ENCODE results near the gene GNPTG. TPM values are rescaled to one million over a fixed set of nuclear protein-coding genes. Genes with fewer than 3 reads are reported as not detected.

The GNPTG gene
- total and polyA plus RNA-seq, 2 of the 13 experiments (the other 11 are each of a cell fraction or from before 2014, with no cell fraction given), result 22.7 to 71.1 TPM

- TF ChIP-seq, protein P1, sequence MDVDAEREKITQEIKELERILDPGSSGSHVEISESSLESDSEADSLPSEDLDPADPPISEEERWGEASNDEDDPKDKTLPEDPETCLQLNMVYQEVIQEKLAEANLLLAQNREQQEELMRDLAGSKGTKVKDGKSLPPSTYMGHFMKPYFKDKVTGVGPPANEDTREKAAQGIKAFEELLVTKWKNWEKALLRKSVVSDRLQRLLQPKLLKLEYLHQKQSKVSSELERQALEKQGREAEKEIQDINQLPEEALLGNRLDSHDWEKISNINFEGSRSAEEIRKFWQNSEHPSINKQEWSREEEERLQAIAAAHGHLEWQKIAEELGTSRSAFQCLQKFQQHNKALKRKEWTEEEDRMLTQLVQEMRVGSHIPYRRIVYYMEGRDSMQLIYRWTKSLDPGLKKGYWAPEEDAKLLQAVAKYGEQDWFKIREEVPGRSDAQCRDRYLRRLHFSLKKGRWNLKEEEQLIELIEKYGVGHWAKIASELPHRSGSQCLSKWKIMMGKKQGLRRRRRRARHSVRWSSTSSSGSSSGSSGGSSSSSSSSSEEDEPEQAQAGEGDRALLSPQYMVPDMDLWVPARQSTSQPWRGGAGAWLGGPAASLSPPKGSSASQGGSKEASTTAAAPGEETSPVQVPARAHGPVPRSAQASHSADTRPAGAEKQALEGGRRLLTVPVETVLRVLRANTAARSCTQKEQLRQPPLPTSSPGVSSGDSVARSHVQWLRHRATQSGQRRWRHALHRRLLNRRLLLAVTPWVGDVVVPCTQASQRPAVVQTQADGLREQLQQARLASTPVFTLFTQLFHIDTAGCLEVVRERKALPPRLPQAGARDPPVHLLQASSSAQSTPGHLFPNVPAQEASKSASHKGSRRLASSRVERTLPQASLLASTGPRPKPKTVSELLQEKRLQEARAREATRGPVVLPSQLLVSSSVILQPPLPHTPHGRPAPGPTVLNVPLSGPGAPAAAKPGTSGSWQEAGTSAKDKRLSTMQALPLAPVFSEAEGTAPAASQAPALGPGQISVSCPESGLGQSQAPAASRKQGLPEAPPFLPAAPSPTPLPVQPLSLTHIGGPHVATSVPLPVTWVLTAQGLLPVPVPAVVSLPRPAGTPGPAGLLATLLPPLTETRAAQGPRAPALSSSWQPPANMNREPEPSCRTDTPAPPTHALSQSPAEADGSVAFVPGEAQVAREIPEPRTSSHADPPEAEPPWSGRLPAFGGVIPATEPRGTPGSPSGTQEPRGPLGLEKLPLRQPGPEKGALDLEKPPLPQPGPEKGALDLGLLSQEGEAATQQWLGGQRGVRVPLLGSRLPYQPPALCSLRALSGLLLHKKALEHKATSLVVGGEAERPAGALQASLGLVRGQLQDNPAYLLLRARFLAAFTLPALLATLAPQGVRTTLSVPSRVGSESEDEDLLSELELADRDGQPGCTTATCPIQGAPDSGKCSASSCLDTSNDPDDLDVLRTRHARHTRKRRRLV (CRISPR knock-in tag; IDR thresholded peaks at IDR 0.05), result no peak
- TF ChIP-seq HNRNPH1 (optimal IDR thresholded peaks at IDR 0.05; ENCODE audit: low read depth, low read length) (no peak), MZF1 (CRISPR knock-in tag; IDR thresholded peaks at IDR 0.05; ENCODE audit: borderline replicate concordance) (no peak), HNF4G (IDR thresholded peaks at IDR 0.05; ENCODE audit: borderline replicate concordance, low read depth, low read length) (peak; percentile 15; the same call in 1 of the 2 replicates), HNF4G (CRISPR knock-in tag; IDR thresholded peaks at IDR 0.05; ENCODE audit: borderline replicate concordance, low read depth) (no peak), NFATC3 (CRISPR knock-in tag; IDR thresholded peaks at IDR 0.05) (no peak), SALL2 (CRISPR knock-in tag; IDR thresholded peaks at IDR 0.05) (peak; percentile 91), ZNF407 (CRISPR knock-in tag; IDR thresholded peaks at IDR 0.05; ENCODE audit: not compliant biosample characterization) (no peak), BATF2 (CRISPR knock-in tag; IDR thresholded peaks at IDR 0.05) (peak; percentile 83; the same call in 1 of the 2 replicates), ZNF788 (CRISPR knock-in tag; IDR thresholded peaks at IDR 0.05; ENCODE audit: borderline replicate concordance) (peak; percentile 81; the same call in 1 of the 2 replicates)
These were observed at the start of gene GNPTG, which contains the start of gene TSR3 (continued) for GRCh38 chr16:1351582-1352362.
